Osteoblast (primary cell): ENCODE results near the gene LZTR1. TPM values are rescaled to one million over a fixed set of nuclear protein-coding genes. Genes with fewer than 3 reads are reported as not detected.

Source experiments
- DNase-seq: peaks from one replicate; pipeline ENCODE4 v3.0.0; 2011; ENCODE audit warnings: low spot score, mixed read lengths; ENCODE audit not compliant: insufficient read length; ENCODE audit errors: missing footprints
- H2AFZ ChIP-seq: 2 replicates; pipeline ENCODE4 v1.6.0; 2011; ENCODE audit warnings: mild to moderate bottlenecking, low read length
- H3K27ac ChIP-seq: 2 replicates; pipeline ENCODE4 v1.5.1; 2011; ENCODE audit warnings: mild to moderate bottlenecking, low read depth, low read length, moderate library complexity
- H3K27me3 ChIP-seq: 2 replicates; pipeline ENCODE4 v1.6.0; 2012; ENCODE audit warnings: mild to moderate bottlenecking, control low read depth, inconsistent platforms, low read length, moderate library complexity; ENCODE audit not compliant: insufficient read depth
- H3K36me3 ChIP-seq: 2 replicates; pipeline ENCODE4 v1.5.1; 2011; ENCODE audit warnings: mild to moderate bottlenecking, low read length, control low read depth, moderate library complexity; ENCODE audit not compliant: insufficient read depth
- H3K4me1 ChIP-seq: 2 replicates; pipeline ENCODE4 v1.5.1; 2011; ENCODE audit warnings: mild to moderate bottlenecking, low read length, control low read depth, moderate library complexity; ENCODE audit not compliant: insufficient read depth
- H3K4me2 ChIP-seq: 2 replicates; pipeline ENCODE4 v1.6.0; 2011; ENCODE audit warnings: mild to moderate bottlenecking, low read length; ENCODE audit not compliant: insufficient read depth
- H3K4me3 ChIP-seq: fragments of 200-600 bp; sonication (generic); 3 replicates; pipeline ENCODE4 v1.5.1; 2012; ENCODE audit warnings: mild to moderate bottlenecking, low read length, inconsistent platforms; ENCODE audit not compliant: insufficient read depth
- H3K79me2 ChIP-seq: 2 replicates; pipeline ENCODE4 v1.6.0; 2012; ENCODE audit warnings: mild to moderate bottlenecking, low read length, control low read depth, inconsistent platforms; ENCODE audit not compliant: insufficient read depth
- H3K9me3 ChIP-seq: 2 replicates; pipeline ENCODE4 v1.5.1; 2011; ENCODE audit warnings: low read depth, low read length, control low read depth
- H4K20me1 ChIP-seq: 2 replicates; pipeline ENCODE4 v1.6.0; 2012; ENCODE audit warnings: mild to moderate bottlenecking, low read length, control low read depth; ENCODE audit not compliant: insufficient read depth
- total RNA-seq: library from RNA; depleted of rRNA; stranded (reverse); fragments of >200 nt; gene quantifications from 2 replicates; pipeline ENCODE4 v1.2.3, GENCODE V29; 2012
- TF ChIP-seq, protein P1 (sequence below): IDR thresholded peaks from 2 replicates; pipeline ENCODE4 v1.5.1; 2011; ENCODE audit warnings: mild to moderate bottlenecking, low read depth, low read length, moderate library complexity; ENCODE audit errors: extremely low read depth

Gene LZTR1
- total RNA-seq, 1 donor: 56.8 TPM

DNA sequence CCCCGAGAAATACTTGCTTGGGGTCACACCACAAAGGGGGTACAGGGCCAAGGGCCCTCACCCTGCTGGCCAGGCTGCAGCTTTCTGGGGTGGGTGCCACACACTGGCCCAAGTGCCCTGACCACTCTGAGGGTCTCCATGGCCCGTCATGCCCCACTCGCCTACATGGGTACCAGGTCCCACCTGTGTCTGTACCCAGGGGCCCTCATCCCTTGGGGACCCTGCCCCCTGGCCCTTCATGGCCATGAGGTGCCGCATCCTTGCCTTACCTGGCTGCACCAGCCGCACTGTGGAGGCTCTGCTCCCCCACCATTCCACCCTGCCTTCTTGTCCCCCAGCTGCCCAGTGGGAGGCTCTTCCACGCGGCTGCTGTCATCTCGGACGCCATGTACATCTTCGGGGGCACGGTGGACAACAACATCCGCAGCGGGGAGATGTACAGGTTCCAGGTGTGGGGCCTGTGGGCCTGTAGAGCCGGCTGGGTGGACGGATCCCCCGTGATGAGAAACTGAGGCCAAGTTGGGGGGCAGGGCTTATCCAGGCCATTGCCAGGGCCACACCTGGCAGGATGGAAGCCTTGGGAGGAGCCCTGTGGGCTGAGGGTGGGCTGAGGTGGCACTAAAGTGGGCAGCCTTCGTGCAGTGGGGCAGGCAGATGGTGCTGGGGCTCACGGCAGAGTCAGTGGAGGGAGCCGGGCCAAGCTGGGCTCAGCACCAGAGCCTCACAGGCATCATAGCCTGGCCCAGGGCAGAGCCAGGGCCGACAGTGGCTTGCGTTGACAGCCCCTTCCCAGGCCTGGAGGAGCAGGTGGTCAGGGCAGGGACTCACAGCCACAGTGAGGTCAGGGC, 10.6 kb downstream of the LZTR1 start:
- no peaks in the 10 kb centered on the region for H3K4me1 ChIP-seq
- H3K27ac ChIP-seq: no peak overlapping the region
- no peak for DNase-seq
- H3K4me3 ChIP-seq: no peak overlapping the region
- no peak overlapping the region for H3K4me2 ChIP-seq
- no peaks in the 10 kb centered on the region for H4K20me1 ChIP-seq
- no peaks in the 10 kb centered on the region for H3K9me3 ChIP-seq
- peaks cover 46% of the 10 kb centered on the region for H3K36me3 ChIP-seq
- no peaks in the 10 kb centered on the region for H3K27me3 ChIP-seq
- H2AFZ ChIP-seq: no peak overlapping the region
- no peaks in the 10 kb centered on the region for H3K79me2 ChIP-seq
- TF ChIP-seq, protein P1, sequence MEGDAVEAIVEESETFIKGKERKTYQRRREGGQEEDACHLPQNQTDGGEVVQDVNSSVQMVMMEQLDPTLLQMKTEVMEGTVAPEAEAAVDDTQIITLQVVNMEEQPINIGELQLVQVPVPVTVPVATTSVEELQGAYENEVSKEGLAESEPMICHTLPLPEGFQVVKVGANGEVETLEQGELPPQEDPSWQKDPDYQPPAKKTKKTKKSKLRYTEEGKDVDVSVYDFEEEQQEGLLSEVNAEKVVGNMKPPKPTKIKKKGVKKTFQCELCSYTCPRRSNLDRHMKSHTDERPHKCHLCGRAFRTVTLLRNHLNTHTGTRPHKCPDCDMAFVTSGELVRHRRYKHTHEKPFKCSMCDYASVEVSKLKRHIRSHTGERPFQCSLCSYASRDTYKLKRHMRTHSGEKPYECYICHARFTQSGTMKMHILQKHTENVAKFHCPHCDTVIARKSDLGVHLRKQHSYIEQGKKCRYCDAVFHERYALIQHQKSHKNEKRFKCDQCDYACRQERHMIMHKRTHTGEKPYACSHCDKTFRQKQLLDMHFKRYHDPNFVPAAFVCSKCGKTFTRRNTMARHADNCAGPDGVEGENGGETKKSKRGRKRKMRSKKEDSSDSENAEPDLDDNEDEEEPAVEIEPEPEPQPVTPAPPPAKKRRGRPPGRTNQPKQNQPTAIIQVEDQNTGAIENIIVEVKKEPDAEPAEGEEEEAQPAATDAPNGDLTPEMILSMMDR: no peak

DNA sequence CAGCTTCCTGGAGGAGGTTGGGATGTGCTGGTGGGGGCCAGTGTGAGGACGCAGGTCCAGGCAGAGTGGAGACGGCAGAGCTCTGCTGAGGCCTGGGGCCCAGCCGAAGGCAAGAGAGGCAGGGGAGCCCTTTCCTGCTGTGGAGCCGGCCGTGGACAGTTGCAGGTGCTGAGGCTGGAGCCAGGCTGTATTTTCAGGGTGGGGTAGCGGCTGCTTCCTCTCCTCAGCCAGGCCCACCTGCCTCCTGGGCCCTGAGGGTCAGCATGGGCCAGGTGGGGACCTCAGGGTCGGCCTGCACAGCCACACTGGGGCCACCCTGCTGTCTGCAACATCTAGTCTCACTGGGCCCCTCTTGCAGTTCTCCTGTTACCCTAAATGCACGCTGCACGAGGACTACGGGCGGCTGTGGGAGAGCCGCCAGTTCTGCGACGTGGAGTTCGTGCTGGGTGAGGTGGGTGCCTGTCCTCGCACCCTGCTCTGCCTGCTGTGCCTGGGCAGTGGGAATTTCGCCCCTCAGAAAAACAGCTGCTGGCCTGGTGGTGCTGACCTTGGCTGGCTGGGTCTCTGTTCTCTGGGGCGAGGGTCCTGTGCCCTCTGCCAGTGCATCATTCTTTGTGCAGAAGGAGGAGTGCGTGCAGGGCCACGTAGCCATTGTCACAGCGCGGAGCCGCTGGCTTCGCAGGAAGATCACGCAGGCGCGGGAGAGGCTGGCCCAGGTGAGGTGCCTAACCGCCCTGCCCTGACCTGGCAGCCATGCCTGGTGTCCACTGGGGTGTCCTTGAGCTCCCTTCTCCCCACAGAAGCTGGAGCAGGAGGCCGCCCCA, 11.4 kb downstream of the LZTR1 start:
- no peaks in the 10 kb centered on the region for H3K4me1 ChIP-seq
- no peaks in the 10 kb centered on the region for H4K20me1 ChIP-seq
- H3K4me3 ChIP-seq: no peak overlapping the region
- peaks cover 46% of the 10 kb centered on the region for H3K36me3 ChIP-seq
- H3K27ac ChIP-seq: no peak overlapping the region
- no peak overlapping the region for H2AFZ ChIP-seq
- no peaks in the 10 kb centered on the region for H3K9me3 ChIP-seq
- TF ChIP-seq, protein P1: no peak
- peak; percentile 70 for DNase-seq
- H3K27me3 ChIP-seq: no peaks in the 10 kb centered on the region
- H3K4me2 ChIP-seq: no peak overlapping the region
- H3K79me2 ChIP-seq: no peaks in the 10 kb centered on the region

DNA sequence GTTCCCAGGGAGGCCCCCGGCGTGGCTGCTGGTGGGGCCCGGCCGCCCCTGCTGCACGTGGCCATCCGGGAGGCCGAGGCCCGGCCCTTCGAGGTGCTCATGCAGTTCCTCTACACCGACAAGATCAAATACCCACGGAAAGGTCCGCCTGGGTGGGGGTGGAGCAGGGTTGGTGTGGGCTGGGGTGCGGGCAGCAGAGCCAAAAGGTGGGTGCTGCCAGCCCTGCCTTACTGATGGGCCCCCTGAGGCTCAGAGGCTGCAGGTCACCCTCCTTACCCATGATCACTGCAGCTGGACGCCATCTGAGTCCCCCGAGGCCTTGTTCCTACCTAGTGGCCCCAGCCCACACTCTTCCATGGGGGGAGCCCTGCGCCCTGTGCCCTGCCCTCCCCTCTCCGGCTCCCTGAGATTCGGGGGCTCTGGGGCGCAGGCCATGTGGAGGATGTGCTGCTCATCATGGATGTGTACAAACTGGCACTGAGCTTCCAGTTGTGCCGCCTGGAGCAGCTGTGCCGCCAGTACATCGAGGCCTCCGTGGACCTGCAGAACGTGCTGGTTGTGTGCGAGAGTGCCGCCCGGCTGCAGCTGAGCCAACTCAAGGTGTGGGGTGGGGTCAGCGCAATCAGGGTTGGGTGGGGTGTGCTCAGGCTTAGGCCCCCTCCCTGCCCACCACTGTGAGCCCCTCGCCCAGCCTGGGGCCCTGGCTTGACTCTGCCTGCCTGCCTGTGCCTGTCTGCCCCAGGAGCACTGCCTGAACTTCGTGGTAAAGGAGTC, 12.2 kb downstream of the LZTR1 start:
- no peak overlapping the region for H3K4me3 ChIP-seq
- H3K4me2 ChIP-seq: no peak overlapping the region
- H3K4me1 ChIP-seq: no peaks in the 10 kb centered on the region
- no peaks in the 10 kb centered on the region for H3K79me2 ChIP-seq
- no peak overlapping the region for H3K27ac ChIP-seq
- no peak for DNase-seq
- TF ChIP-seq, protein P1: no peak
- no peaks in the 10 kb centered on the region for H3K27me3 ChIP-seq
- peaks cover 54% of the 10 kb centered on the region for H3K36me3 ChIP-seq
- no peaks in the 10 kb centered on the region for H3K9me3 ChIP-seq
- peaks cover 2% of the 10 kb centered on the region for H4K20me1 ChIP-seq
- no peak overlapping the region for H2AFZ ChIP-seq
